OCI-LY1 (cell line): Measurements from ENCODE around the gene CEND1.

Experiments
- H2AFZ ChIP-seq: fragments of 200-600 bp; sonication (generic), shearing (Covaris generic); 2 replicates; pipeline ENCODE4 v1.6.0; 2014; ENCODE audit warnings: antibody characterized with exemption, mild to moderate bottlenecking, low read length
- H3F3A ChIP-seq: fragments of 200-600 bp; sonication (generic), shearing (Covaris generic); 2 replicates; pipeline ENCODE4 v1.6.0; 2014; ENCODE audit warnings: mild to moderate bottlenecking, antibody characterized with exemption, low read length, moderate library complexity; ENCODE audit not compliant: insufficient read depth
- H3K27ac ChIP-seq: fragments of 200-600 bp; sonication (generic); 2 replicates; pipeline ENCODE4 v1.5.1; 2014; ENCODE audit warnings: low read length, mixed run types, mild to moderate bottlenecking, low read depth; ENCODE audit not compliant: poor library complexity, severe bottlenecking
- H3K27me3 ChIP-seq: fragments of 200-600 bp; sonication (generic); 2 replicates; pipeline ENCODE4 v1.6.0; 2014; ENCODE audit warnings: antibody characterized with exemption, mild to moderate bottlenecking, low read length, moderate library complexity; ENCODE audit not compliant: insufficient read depth
- H3K36me3 ChIP-seq: fragments of 200-600 bp; sonication (generic); 2 replicates; pipeline ENCODE4 v1.6.1; 2014; ENCODE audit warnings: mild to moderate bottlenecking, antibody characterized with exemption, low read length, moderate library complexity, mixed read lengths; ENCODE audit not compliant: insufficient read depth
- H3K4me1 ChIP-seq: fragments of 200-600 bp; sonication (generic); 2 replicates; pipeline ENCODE4 v1.5.1; 2014; ENCODE audit warnings: mild to moderate bottlenecking, low read length, moderate library complexity; ENCODE audit not compliant: insufficient read depth, severe bottlenecking
- H3K4me2 ChIP-seq: fragments of 200-600 bp; sonication (generic), shearing (Covaris generic); 2 replicates; pipeline ENCODE4 v1.6.1; 2014; ENCODE audit warnings: low read length
- H3K4me3 ChIP-seq: fragments of 200-600 bp; sonication (generic); 2 replicates; pipeline ENCODE4 v1.5.1; 2014; ENCODE audit warnings: low read length, low read depth, mild to moderate bottlenecking, mixed read lengths; ENCODE audit not compliant: poor library complexity, severe bottlenecking
- H3K79me2 ChIP-seq: fragments of 200-600 bp; shearing (Covaris generic); 2 replicates; pipeline ENCODE4 v1.6.1; 2016; ENCODE audit warnings: mixed run types, low read length, mixed read lengths; ENCODE audit not compliant: insufficient read depth
- H3K9ac ChIP-seq: fragments of 200-600 bp; sonication (generic), shearing (Covaris generic); 2 replicates; pipeline ENCODE4 v1.6.1; 2014; ENCODE audit warnings: mild to moderate bottlenecking, low read length, mixed read lengths
- H3K9me2 ChIP-seq: fragments of 200-600 bp; sonication (generic), shearing (Covaris generic); 2 replicates; pipeline ENCODE4 v1.6.1; 2014; ENCODE audit warnings: low read depth, mild to moderate bottlenecking, low read length, mixed read lengths
- H3K9me3 ChIP-seq: fragments of 200-600 bp; shearing (Covaris generic); 2 replicates; pipeline ENCODE4 v1.6.1; 2014; ENCODE audit warnings: low read length, mixed read lengths
- H4K20me1 ChIP-seq: fragments of 200-600 bp; sonication (generic), shearing (Covaris generic); 2 replicates; pipeline ENCODE4 v1.6.0; 2016; ENCODE audit warnings: mild to moderate bottlenecking, low read length; ENCODE audit not compliant: insufficient read depth
- EZH2 ChIP-seq: fragments of 200-600 bp; sonication (generic), shearing (Covaris generic); IDR thresholded peaks from 2 replicates; pipeline ENCODE4 v1.8.0; 2017; ENCODE audit warnings: borderline replicate concordance, mixed run types, mild to moderate bottlenecking, antibody characterized with exemption, low read length, moderate library complexity, mixed read lengths
- TF ChIP-seq, protein P1 (sequence below): fragments of 200-600 bp; sonication (generic), shearing (Covaris generic); IDR thresholded peaks from 2 replicates; pipeline ENCODE4 v1.5.1; 2017; ENCODE audit warnings: mild to moderate bottlenecking, antibody characterized with exemption, low read length, moderate library complexity, mixed read lengths

The CEND1 gene

GRCh38 chr11:787084-787675 lies 2.7 kb downstream of the CEND1 start:
- H3K27me3 ChIP-seq: no peaks in the 10 kb centered on the region; the same call in 1 of the 2 replicates
- H3K27ac ChIP-seq: no peak overlapping the region
- H4K20me1 ChIP-seq: no peaks in the 10 kb centered on the region
- no peaks in the 10 kb centered on the region for H3K9me2 ChIP-seq
- no peak overlapping the region for H3K4me2 ChIP-seq
- no peak overlapping the region for H3K4me3 ChIP-seq
- no peaks in the 10 kb centered on the region for H3F3A ChIP-seq
- H3K9ac ChIP-seq: no peak overlapping the region
- H3K79me2 ChIP-seq: no peaks in the 10 kb centered on the region
- TF ChIP-seq, protein P1, sequence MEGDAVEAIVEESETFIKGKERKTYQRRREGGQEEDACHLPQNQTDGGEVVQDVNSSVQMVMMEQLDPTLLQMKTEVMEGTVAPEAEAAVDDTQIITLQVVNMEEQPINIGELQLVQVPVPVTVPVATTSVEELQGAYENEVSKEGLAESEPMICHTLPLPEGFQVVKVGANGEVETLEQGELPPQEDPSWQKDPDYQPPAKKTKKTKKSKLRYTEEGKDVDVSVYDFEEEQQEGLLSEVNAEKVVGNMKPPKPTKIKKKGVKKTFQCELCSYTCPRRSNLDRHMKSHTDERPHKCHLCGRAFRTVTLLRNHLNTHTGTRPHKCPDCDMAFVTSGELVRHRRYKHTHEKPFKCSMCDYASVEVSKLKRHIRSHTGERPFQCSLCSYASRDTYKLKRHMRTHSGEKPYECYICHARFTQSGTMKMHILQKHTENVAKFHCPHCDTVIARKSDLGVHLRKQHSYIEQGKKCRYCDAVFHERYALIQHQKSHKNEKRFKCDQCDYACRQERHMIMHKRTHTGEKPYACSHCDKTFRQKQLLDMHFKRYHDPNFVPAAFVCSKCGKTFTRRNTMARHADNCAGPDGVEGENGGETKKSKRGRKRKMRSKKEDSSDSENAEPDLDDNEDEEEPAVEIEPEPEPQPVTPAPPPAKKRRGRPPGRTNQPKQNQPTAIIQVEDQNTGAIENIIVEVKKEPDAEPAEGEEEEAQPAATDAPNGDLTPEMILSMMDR: no peak
- TF ChIP-seq EZH2: no peak
- H3K36me3 ChIP-seq: peaks cover 27% of the 10 kb centered on the region
- H2AFZ ChIP-seq: no peak overlapping the region
- peaks cover 25% of the 10 kb centered on the region for H3K4me1 ChIP-seq
- no peaks in the 10 kb centered on the region for H3K9me3 ChIP-seq

DNA sequence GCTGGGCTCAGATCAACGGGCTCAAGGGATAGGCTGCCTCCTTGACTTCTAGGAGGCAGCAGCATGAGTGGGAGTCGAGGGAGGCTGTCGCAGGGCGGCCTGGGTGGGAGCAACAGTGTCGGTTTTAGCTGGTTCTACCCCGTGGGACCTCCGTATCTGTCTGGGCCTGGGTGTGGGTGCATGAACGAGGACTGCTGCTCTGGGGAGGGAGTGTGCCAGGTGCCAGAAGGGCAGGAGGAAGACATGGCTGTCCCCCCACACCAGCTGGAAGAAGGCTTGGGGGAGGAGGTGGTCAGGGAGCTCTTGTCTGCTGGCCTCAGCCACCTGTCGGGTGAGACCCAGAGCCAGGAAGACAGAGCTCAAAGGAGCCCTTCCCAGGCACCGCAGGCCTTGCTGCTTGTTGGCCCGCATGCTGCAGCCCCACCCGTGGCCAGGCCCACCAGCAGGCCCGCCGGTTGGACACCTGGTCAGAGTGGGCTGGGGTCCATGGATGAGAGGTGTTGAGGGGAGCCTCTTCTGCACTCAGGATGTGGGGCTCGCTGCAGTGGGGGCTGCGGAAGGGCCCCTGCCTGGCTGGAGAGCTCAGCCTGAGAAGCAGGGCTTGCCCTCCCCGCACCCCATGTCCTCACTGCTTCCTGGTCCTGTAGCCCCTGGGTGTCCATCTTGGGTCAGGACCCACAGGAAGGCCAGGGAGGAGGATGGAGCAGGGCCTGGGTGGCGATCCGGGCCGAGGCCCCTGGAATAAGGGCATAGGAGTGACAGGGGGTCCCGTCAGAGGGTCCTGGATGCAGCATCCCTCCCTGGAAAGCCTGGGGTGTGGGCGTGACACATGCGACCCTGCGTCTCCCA lies 3.4 kb downstream of the CEND1 start:
- Histone ChIP-seq H3K27ac (no peak overlapping the region), H3F3A (no peaks in the 10 kb centered on the region), H4K20me1 (no peaks in the 10 kb centered on the region), H3K9ac (no peak overlapping the region), H3K9me3 (no peaks in the 10 kb centered on the region), H3K9me2 (no peaks in the 10 kb centered on the region), H3K79me2 (no peaks in the 10 kb centered on the region), H3K4me3 (no peak overlapping the region), H3K27me3 (no peaks in the 10 kb centered on the region; the same call in 1 of the 2 replicates), H3K4me2 (no peak overlapping the region), H3K4me1 (peaks cover 29% of the 10 kb centered on the region), H2AFZ (no peak overlapping the region), H3K36me3 (peaks cover 32% of the 10 kb centered on the region)
- TF ChIP-seq, protein P1: no peak
- TF ChIP-seq EZH2: no peak

GRCh38 chr11:783581-784015 lies 6.3 kb downstream of the CEND1 start:
- H3K79me2 ChIP-seq: no peaks in the 10 kb centered on the region
- H3K4me2 ChIP-seq: no peak overlapping the region
- H3K36me3 ChIP-seq: peaks cover 48% of the 10 kb centered on the region
- peaks cover 34% of the 10 kb centered on the region for H3K4me1 ChIP-seq
- no peak for TF ChIP-seq EZH2
- TF ChIP-seq, protein P1: no peak
- H3K27ac ChIP-seq: no peak overlapping the region
- no peak overlapping the region for H3K4me3 ChIP-seq
- no peaks in the 10 kb centered on the region; the same call in 1 of the 2 replicates for H3K27me3 ChIP-seq
- no peaks in the 10 kb centered on the region for H3K9me3 ChIP-seq
- H3K9me2 ChIP-seq: no peaks in the 10 kb centered on the region
- H2AFZ ChIP-seq: no peak overlapping the region
- no peak overlapping the region for H3K9ac ChIP-seq
- no peaks in the 10 kb centered on the region for H4K20me1 ChIP-seq
- H3F3A ChIP-seq: no peaks in the 10 kb centered on the region
